K562 (cell line): Measurements from ENCODE around the gene LAMA5. TPM values are rescaled to one million over a fixed set of nuclear protein-coding genes. Genes with fewer than 3 reads are reported as not detected.

Source experiments
- CEBPB ChIP-seq: fragments of 450-650 bp; IDR thresholded peaks from 2 replicates; pipeline ENCODE4 v1.6.1; 2016; ENCODE audit warnings: missing genetic modification characterization, missing compliant biosample characterization
- CHCHD3 ChIP-seq: fragments of 250-450 bp; sonication (Bioruptor Pico); IDR thresholded peaks from 2 replicates; pipeline ENCODE4 v2.1.2; 2022; ENCODE audit warnings: mild to moderate bottlenecking
- E2F8 ChIP-seq: fragments of 450-650 bp; IDR thresholded peaks from 2 replicates; pipeline ENCODE4 v1.7.1; 2018; ENCODE audit warnings: mild to moderate bottlenecking, low read depth; ENCODE audit not compliant: partially characterized antibody
- EHMT2 ChIP-seq: fragments of 450-650 bp; IDR thresholded peaks from 2 replicates; pipeline ENCODE4 v1.6.1; 2018; ENCODE audit warnings: antibody characterized with exemption
- FOXJ2 ChIP-seq: fragments of 200-800 bp; sonication (Bioruptor generic); IDR thresholded peaks from 2 replicates; pipeline ENCODE4 v1.6.1; 2016; ENCODE audit warnings: missing genetic modification characterization, missing compliant biosample characterization
- MTF1 ChIP-seq: fragments of 250-450 bp; sonication (Bioruptor Pico); IDR thresholded peaks from 2 replicates; pipeline ENCODE4 v1.9.0; 2021; ENCODE audit warnings: moderate library complexity, mild to moderate bottlenecking, inconsistent platforms, borderline replicate concordance
- MXI1 ChIP-seq: IDR thresholded peaks from 2 replicates; pipeline ENCODE4 v1.6.1; 2011; ENCODE audit warnings: low read depth, mild to moderate bottlenecking, improper control_type of control experiment, low read length
- POLR2AphosphoS5 ChIP-seq: IDR thresholded peaks from 2 replicates; pipeline ENCODE4 v1.6.1; 2011; ENCODE audit warnings: mild to moderate bottlenecking, low read depth, low read length, moderate library complexity; ENCODE audit not compliant: control insufficient read depth, insufficient read depth
- RBM17 ChIP-seq: fragments of 200-400 bp; formaldehyde crosslinking; IDR thresholded peaks from 2 replicates; pipeline ENCODE4 v1.6.1; 2017; ENCODE audit warnings: low read depth, mild to moderate bottlenecking, low read length, borderline replicate concordance
- RCOR1 ChIP-seq, 2 experiments: IDR thresholded peaks; 2 replicates each; pipeline ENCODE4 v1.6.1; 2012; ENCODE audit warnings: low read depth in 2 of 2, low read length in 2 of 2, borderline replicate concordance in 1 of 2, improper control_type of control experiment in 1 of 2
- RNF219 ChIP-seq: fragments of 250-450 bp; sonication (Bioruptor Pico); IDR thresholded peaks from 2 replicates; pipeline ENCODE4 v1.5.0; 2022; ENCODE audit warnings: mild to moderate bottlenecking
- SMC3 ChIP-seq: conservative IDR thresholded peaks from 2 replicates; pipeline ENCODE4 v1.6.1; 2011; ENCODE audit warnings: low read depth, low read length, improper control_type of control experiment; ENCODE audit not compliant: insufficient read depth
- ZNF121 ChIP-seq: sonication (generic); formaldehyde crosslinking; conservative IDR thresholded peaks from 2 replicates; pipeline ENCODE4 v1.8.0; 2022; ENCODE audit warnings: missing genetic modification reagents
- ZNF184 ChIP-seq: sonication (generic); formaldehyde crosslinking; IDR thresholded peaks from 2 replicates; pipeline ENCODE4 v1.5.0; 2020; ENCODE audit warnings: missing genetic modification reagents
- ZNF217 ChIP-seq: sonication (generic); formaldehyde crosslinking; IDR thresholded peaks from 2 replicates; pipeline ENCODE4 v1.8.0; 2022; ENCODE audit warnings: mild to moderate bottlenecking, missing genetic modification reagents
- ZNF431 ChIP-seq: sonication (generic); formaldehyde crosslinking; IDR thresholded peaks from 2 replicates; pipeline ENCODE4 v1.8.0; 2022; ENCODE audit warnings: mild to moderate bottlenecking, missing genetic modification reagents
- ZNF699 ChIP-seq: fragments of 250-450 bp; sonication (Bioruptor Pico); IDR thresholded peaks from 2 replicates; pipeline ENCODE4 v1.8.0; 2021; ENCODE audit warnings: mild to moderate bottlenecking, moderate library complexity; ENCODE audit not compliant: insufficient replicate concordance
- polyA plus RNA-seq, 8 experiments: library from polyadenylated mRNA; depleted of rRNA in 4 of 8; stranded (reverse) in 5 of 8; unstranded in 3 of 8; fragments of >200 nt; fragmentation: Nextera tagmentation in 2 of 8; fragmentation: Illumina TruSeq in 1 of 8; extraction: Ambion mirVana in 2 of 8; extraction: Trizol in 1 of 8; gene quantifications; 2 replicates each; pipeline versions ENCODE4 v1.2.1 to v1.2.3, GENCODE V29; 2011 to 2014; ENCODE audit warnings: inconsistent platforms in 1 of 8, missing spikeins in 1 of 8
- total RNA-seq, 7 experiments: library from RNA; depleted of rRNA in 6 of 7; stranded (reverse); fragments of >200 nt in 6 of 7; fragmentation: Illumina TruSeq in 2 of 7; extraction: Trizol in 2 of 7; gene quantifications; 2 replicates each; pipeline versions ENCODE4 v1.2.1 to v1.2.3, GENCODE V29; 2011 to 2021; ENCODE audit warnings: low replicate concordance in 1 of 7

LAMA5 gene
- total and polyA plus RNA-seq, 9 of the 15 experiments (the other 6 are each of a cell fraction or from before 2014, with no cell fraction given), result 0.31 to 101 (median 7.8) TPM

GRCh38 chr20:62302341-62303061 lies 64.6 kb downstream of the LAMA5 start, which contains the start of gene ADRM1 (continued):
- TF ChIP-seq MTF1 (CRISPR knock-in tag), result no peak
- no peak for TF ChIP-seq CHCHD3 (CRISPR knock-in tag)
- TF ChIP-seq POLR2AphosphoS5, result peak; percentile 73
- no peak for TF ChIP-seq SMC3
- TF ChIP-seq RCOR1 (IDR thresholded peaks at IDR 0.05; ENCODE audit: borderline replicate concordance in 1 of 2, low read depth in 2 of 2, low read length in 2 of 2), result peak in 1 of 2 experiments; percentile 49; a peak in 1 of 4 replicates
- TF ChIP-seq RNF219 (CRISPR knock-in tag), result no peak
- no peak for TF ChIP-seq MXI1
- TF ChIP-seq RBM17, result no peak
- no peak for TF ChIP-seq ZNF184
- no peak for TF ChIP-seq EHMT2
- no peak for TF ChIP-seq ZNF431 (CRISPR knock-in tag)
- no peak for TF ChIP-seq ZNF121 (CRISPR knock-in tag)
- no peak for TF ChIP-seq ZNF699 (CRISPR knock-in tag)
- TF ChIP-seq CEBPB (tag), result no peak
- TF ChIP-seq FOXJ2 (tag), result no peak
- peak; percentile 80 for TF ChIP-seq E2F8
- no peak for TF ChIP-seq ZNF217 (CRISPR knock-in tag)
